ENCODE data around the gene KCNK16. TPM values are rescaled to one million over a fixed set of nuclear protein-coding genes. Genes with fewer than 3 reads are reported as not detected.

KCNK16 gene
- total RNA-seq, 1 donor = not detected

GRCh38 chr6:39342692-39343395 is 20.3 kb upstream of the KCNK16 start:
- no peak for DNase-seq (ENCODE audit: low read depth)
- no peak for TF ChIP-seq CTCF (IDR thresholded peaks at IDR 0.05; ENCODE audit: insufficient read depth, low read depth, low read length)

GRCh38 chr6:39341937-39342336 is 19.4 kb upstream of the KCNK16 start:
- DNase-seq (ENCODE audit: low read depth) = no peak
- no peak for TF ChIP-seq CTCF (IDR thresholded peaks at IDR 0.05; ENCODE audit: insufficient read depth, low read depth, low read length)
- H3K4me3 ChIP-seq (ENCODE audit: low read depth, low read length) = no peak overlapping the region

More at GRCh38 chr6:39342692-39343395, 20.3 kb upstream of the KCNK16 start:
- H3K4me3 ChIP-seq (ENCODE audit: low read depth, low read length) = no peak overlapping the region

GRCh38 chr6:39341352-39341751 is 18.9 kb upstream of the KCNK16 start:
- no peak for DNase-seq (ENCODE audit: low read depth)
- H3K4me3 ChIP-seq (ENCODE audit: low read depth, low read length) = no peak overlapping the region
- TF ChIP-seq CTCF (IDR thresholded peaks at IDR 0.05; ENCODE audit: insufficient read depth, low read depth, low read length) = no peak

GRCh38 chr6:39339868-39340550 is 17.5 kb upstream of the KCNK16 start:
- H3K4me3 ChIP-seq (ENCODE audit: low read depth, low read length) = no peak overlapping the region
- no peak for TF ChIP-seq CTCF (IDR thresholded peaks at IDR 0.05; ENCODE audit: insufficient read depth, low read depth, low read length)
- DNase-seq (ENCODE audit: low read depth) = no peak

- no peak overlapping the region for H3K4me3 ChIP-seq (ENCODE audit: low read depth, low read length)
- no peak for DNase-seq (ENCODE audit: low read depth)
- no peak for TF ChIP-seq CTCF (IDR thresholded peaks at IDR 0.05; ENCODE audit: insufficient read depth, low read depth, low read length)
Observed at GRCh38 chr6:39339096-39339867, 16.8 kb upstream of the KCNK16 start.

- no peak for TF ChIP-seq CTCF (IDR thresholded peaks at IDR 0.05; ENCODE audit: insufficient read depth, low read depth, low read length)
- no peak for DNase-seq (ENCODE audit: low read depth)
- H3K4me3 ChIP-seq (ENCODE audit: low read depth, low read length) = no peak overlapping the region
Observed at GRCh38 chr6:39338397-39338796, 15.9 kb upstream of the KCNK16 start.

Data from fibroblast of villous mesenchyme (primary cell).